ENCODE measurements around the gene GGA1. TPM values are rescaled to one million over a fixed set of nuclear protein-coding genes. Genes with fewer than 3 reads are reported as not detected.

Gene GGA1, protein sequence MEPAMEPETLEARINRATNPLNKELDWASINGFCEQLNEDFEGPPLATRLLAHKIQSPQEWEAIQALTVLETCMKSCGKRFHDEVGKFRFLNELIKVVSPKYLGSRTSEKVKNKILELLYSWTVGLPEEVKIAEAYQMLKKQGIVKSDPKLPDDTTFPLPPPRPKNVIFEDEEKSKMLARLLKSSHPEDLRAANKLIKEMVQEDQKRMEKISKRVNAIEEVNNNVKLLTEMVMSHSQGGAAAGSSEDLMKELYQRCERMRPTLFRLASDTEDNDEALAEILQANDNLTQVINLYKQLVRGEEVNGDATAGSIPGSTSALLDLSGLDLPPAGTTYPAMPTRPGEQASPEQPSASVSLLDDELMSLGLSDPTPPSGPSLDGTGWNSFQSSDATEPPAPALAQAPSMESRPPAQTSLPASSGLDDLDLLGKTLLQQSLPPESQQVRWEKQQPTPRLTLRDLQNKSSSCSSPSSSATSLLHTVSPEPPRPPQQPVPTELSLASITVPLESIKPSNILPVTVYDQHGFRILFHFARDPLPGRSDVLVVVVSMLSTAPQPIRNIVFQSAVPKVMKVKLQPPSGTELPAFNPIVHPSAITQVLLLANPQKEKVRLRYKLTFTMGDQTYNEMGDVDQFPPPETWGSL
- total RNA-seq (2014; rRNA removed; shearing (Covaris generic)), result 73.5 and 73.7 TPM in 2 replicates

GRCh38 chr22:37608477-37609239, at the start of gene GGA1:
TSS of gene GGA1 (plus strand) at chr22:37608834. CDS start at chr22:37608861, 27 bp downstream.

DNA sequence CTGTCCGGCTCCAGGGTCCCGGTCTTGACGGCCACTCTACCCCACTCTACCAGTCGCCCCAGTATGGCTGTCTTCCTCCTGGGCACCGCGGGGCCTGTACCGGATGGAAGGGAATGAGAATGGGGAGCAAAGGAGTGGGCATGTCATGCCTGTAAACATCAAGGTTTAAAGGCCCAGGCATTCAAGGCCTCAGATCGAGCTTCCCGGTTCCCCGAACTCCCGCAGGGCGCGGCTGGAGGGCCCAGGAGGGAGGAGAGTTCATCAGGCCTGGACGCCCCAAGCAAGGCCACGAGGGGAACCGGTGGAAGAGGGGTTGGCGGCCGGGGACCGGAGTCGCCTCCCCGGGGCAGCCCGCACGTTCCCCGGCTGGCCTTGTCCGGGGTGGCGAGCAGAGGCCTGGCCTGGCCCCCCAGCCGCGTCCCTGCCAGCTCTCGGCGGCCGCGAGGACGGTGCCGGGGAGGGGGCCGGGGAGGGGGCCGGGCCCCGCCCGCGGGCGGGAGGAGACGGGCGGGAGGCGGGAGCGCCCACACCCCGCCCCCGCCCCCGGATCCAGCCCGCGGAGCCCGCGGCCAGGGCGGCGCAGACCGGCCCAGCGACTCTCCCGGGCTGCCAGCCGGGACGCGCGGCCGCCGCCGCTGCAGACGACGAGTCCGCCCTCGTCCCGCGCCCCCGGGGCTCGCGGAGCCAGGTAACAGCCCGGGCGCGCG, 48.6 kb upstream of the GGA1 start, which contains the start of gene CDC42EP1:
Gene CDC42EP1, plus strand, starts transcription at position 580 of the 707 bp plus-strand sequence. CDS start 5,870 bp downstream, outside the sequence.

GRCh38 chr22:37639070-37639760, 30.6 kb downstream of the GGA1 start, which contains the start of gene SH3BP1:
TSS of gene SH3BP1 (plus strand) at chr22:37639669. CDS start at chr22:37639788, 119 bp downstream.

GRCh38 chr22:37658133-37659065, 49.8 kb downstream of the GGA1 start, which contains the start of gene PDXP:
TSS of gene PDXP (plus strand) at chr22:37658723. CDS start at chr22:37658783, 60 bp downstream.

DNA sequence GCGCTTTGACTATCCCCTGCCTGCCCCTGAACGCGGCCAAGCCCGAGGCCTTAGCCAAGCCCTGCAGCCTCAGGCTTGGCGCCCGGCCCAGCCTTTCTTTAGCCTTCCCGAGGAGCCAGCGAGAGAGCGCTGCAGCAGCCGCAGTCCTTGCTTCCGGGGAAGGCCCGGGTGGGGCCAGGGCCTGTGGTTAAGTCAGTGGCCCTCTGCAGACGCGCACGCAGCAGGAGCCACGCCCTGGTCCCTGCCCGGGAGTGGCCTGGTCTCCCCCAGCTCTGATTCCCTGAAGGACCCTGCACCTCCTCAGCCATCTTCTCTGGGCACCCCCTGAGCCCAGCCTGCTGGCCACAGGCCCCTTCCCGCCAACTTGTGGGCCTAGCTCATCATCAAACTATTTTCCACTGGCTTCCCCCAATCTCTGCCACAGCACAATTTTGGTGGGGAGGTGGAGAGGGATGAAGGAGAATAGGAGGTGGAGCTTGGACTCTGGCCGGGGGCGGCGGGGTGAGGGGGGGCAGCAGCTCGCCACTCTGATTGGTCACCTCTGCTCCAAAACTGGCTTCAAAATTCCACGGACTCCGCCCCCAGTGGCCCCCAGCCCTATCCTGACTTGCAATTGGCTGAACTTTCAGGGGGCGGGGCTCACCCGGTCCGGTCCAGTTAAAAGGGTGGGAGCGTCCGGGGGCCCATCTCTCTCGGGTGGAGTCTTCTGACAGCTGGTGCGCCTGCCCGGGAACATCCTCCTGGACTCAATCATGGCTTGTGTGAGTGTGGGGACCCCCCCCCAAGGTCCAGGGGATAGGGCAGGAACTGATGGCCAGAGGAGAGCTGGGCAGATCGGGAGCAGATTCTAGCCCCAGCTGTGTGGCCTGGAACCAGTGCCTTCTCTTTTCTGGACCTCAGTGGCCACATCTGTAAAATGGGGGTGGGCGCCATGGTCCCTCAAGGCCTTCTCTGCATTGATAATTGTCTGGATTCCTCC, 66.6 kb downstream of the GGA1 start, which contains the start of gene LGALS1:
Gene LGALS1, plus strand, starts transcription at position 686 of the 979 bp plus-strand sequence. Its CDS starts 67 bp downstream, at position 753.

Small RNA genes within 50 kb of the gene (small RNA-seq; reads per million reads assigned to genes)
- gene RF00017, result not detected
- not detected for gene RN7SL385P

Other genes with a start within 250 kb of the GGA1 start
- gene ELFN2, start 181.4 kb upstream of the GGA1 start, total RNA-seq (2014; rRNA removed; shearing (Covaris generic)), result 0.13 and 0.30 TPM in 2 replicates
- gene MFNG, start 122.5 kb upstream of the GGA1 start, total RNA-seq (2014; rRNA removed; shearing (Covaris generic)), result 2.0 and 2.5 TPM in 2 replicates
- 35.8 and 36.7 TPM in 2 replicates for gene CARD10, start 89.4 kb upstream of the GGA1 start, total RNA-seq (2014; rRNA removed; shearing (Covaris generic))
- 7.6 and 10.9 TPM in 2 replicates for gene CDC42EP1, start 48.4 kb upstream of the GGA1 start, total RNA-seq (2014; rRNA removed; shearing (Covaris generic))
- not detected in 2 replicates for gene LGALS2, start 28.7 kb upstream of the GGA1 start, total RNA-seq (2014; rRNA removed; shearing (Covaris generic))
- 11.0 and 14.9 TPM in 2 replicates for gene SH3BP1, start 30.8 kb downstream of the GGA1 start, total RNA-seq (2014; rRNA removed; shearing (Covaris generic))
- gene PDXP, start 49.9 kb downstream of the GGA1 start, total RNA-seq (2014; rRNA removed; shearing (Covaris generic)), result 29.7 and 30.5 TPM in 2 replicates
- gene LGALS1, start 66.8 kb downstream of the GGA1 start, total RNA-seq (2014; rRNA removed; shearing (Covaris generic)), result 1,695 and 1,774 TPM in 2 replicates
- 52.5 and 60.5 TPM in 2 replicates for gene NOL12, start 77.5 kb downstream of the GGA1 start, total RNA-seq (2014; rRNA removed; shearing (Covaris generic))
- 114 and 118 TPM in 2 replicates for gene TRIOBP, start 88.2 kb downstream of the GGA1 start, total RNA-seq (2014; rRNA removed; shearing (Covaris generic))
- 14.6 and 17.4 TPM in 2 replicates for gene GCAT, start 199.1 kb downstream of the GGA1 start, total RNA-seq (2014; rRNA removed; shearing (Covaris generic))
- gene GALR3, start 214.5 kb downstream of the GGA1 start, total RNA-seq (2014; rRNA removed; shearing (Covaris generic)), result not detected in 2 replicates
- 43.5 and 50.7 TPM in 2 replicates for gene ANKRD54, start 235.5 kb downstream of the GGA1 start, total RNA-seq (2014; rRNA removed; shearing (Covaris generic))
- 429 and 461 TPM in 2 replicates for gene EIF3L, start 240.6 kb downstream of the GGA1 start, total RNA-seq (2014; rRNA removed; shearing (Covaris generic))

Data from A375 (cell line).